Body of pancreas (tissue), 4 donors: ENCODE data around the gene UPF2.

ENCODE experiments used
- POLR2A ChIP-seq, 3 donors: fragments of 450-650 bp; IDR thresholded peaks; one replicate each; pipeline ENCODE4 v1.6.1; 2016; ENCODE audit warnings: antibody characterized with exemption in 3 of 3, mild to moderate bottlenecking in 2 of 3
- TF ChIP-seq, protein P1 (sequence below), 7 experiments: fragments of 450-650 bp in 4 of 7; fragments of 200-600 bp in 3 of 7; sonication (generic) in 3 of 7; IDR thresholded peaks; one replicate each; pipeline ENCODE4 v1.5.1; 2016 to 2019; ENCODE audit warnings: antibody characterized with exemption in 7 of 7

DNA sequence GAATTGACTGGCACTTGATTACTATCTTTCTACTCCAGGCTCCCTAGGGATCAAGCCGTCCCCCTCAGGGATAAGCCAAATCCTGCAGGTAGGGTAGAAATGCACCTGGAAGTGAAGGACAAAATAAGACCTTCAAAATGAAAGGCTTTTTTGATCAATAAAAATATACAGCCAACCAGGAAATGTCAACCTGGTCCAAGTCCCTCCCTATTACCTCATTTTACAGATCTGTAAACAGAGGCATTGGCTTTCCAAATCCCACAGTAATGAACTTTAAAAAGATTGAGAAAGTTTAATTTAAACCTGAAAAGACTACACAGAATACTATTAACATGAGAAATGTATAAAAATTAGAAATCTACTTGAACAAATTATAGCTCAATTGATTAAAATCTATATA is 53.7 kb downstream of the UPF2 start:
- TF ChIP-seq, protein P1, sequence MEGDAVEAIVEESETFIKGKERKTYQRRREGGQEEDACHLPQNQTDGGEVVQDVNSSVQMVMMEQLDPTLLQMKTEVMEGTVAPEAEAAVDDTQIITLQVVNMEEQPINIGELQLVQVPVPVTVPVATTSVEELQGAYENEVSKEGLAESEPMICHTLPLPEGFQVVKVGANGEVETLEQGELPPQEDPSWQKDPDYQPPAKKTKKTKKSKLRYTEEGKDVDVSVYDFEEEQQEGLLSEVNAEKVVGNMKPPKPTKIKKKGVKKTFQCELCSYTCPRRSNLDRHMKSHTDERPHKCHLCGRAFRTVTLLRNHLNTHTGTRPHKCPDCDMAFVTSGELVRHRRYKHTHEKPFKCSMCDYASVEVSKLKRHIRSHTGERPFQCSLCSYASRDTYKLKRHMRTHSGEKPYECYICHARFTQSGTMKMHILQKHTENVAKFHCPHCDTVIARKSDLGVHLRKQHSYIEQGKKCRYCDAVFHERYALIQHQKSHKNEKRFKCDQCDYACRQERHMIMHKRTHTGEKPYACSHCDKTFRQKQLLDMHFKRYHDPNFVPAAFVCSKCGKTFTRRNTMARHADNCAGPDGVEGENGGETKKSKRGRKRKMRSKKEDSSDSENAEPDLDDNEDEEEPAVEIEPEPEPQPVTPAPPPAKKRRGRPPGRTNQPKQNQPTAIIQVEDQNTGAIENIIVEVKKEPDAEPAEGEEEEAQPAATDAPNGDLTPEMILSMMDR (IDR thresholded peaks at IDR 0.05): no peak
- TF ChIP-seq POLR2A (IDR thresholded peaks at IDR 0.05): no peak
